Activated CD8-positive, alpha-beta memory T cell treated with anti-CD3 and anti-CD28 coated beads for 48 hours (primary cell): ENCODE measurements around the gene GRIN2C.

Experiments used
- DNase-seq, 3 experiments: peaks; one replicate each; pipeline ENCODE4 v3.0.0-alpha.2; 2020; ENCODE audit warnings: low read depth in 2 of 3, low spot score in 2 of 3

GRIN2C gene

GRCh38 chr17:74803388-74803930, 56.2 kb downstream of the GRIN2C start:
- DNase-seq: no peak

GRCh38 chr17:74801896-74802295, 57.8 kb downstream of the GRIN2C start:
- DNase-seq: no peak

- DNase-seq: no peak
Measured at GRCh38 chr17:74800531-74800930, 59.2 kb downstream of the GRIN2C start.

- no peak for DNase-seq
Measured at GRCh38 chr17:74799097-74799496, 60.6 kb downstream of the GRIN2C start.

GRCh38 chr17:74798239-74798707, 61.4 kb downstream of the GRIN2C start:
- DNase-seq: no peak

- DNase-seq: no peak
Measured at GRCh38 chr17:74797824-74798223, 61.9 kb downstream of the GRIN2C start.

- DNase-seq: no peak
Measured at GRCh38 chr17:74796866-74797265, 62.8 kb downstream of the GRIN2C start.

GRCh38 chr17:74796211-74796610, 63.5 kb downstream of the GRIN2C start:
- no peak for DNase-seq

- no peak for DNase-seq
Measured at GRCh38 chr17:74795327-74796020, 64.2 kb downstream of the GRIN2C start.

- DNase-seq: no peak
Measured at GRCh38 chr17:74792586-74793105, 67.0 kb downstream of the GRIN2C start.
